SK-N-SH (cell line): ENCODE data around the gene RPL7A. TPM values are rescaled to one million over a fixed set of nuclear protein-coding genes. Genes with fewer than 3 reads are reported as not detected.

Source experiments
- CTCF ChIA-PET: fragments of 300-600, 350-600 bp; formaldehyde crosslinking; extraction: SDS; loops from one replicate; lab custom pipeline; 2021; lab: Yijun Ruan, JAX
- POLR2A ChIA-PET: fragments of 350-600 bp; sonication (Branson Sonifier 250); formaldehyde crosslinking; extraction: SDS; loops from one replicate; lab custom pipeline; 2020; ENCODE audit warnings: antibody characterized with exemption, inconsistent platforms; lab: Yijun Ruan, JAX
- DNase-seq: peaks from one replicate; pipeline ENCODE4 v3.0.0; 2012
- H2AFZ ChIP-seq: fragments of 200-600 bp; sonication (generic); 2 replicates; pipeline ENCODE4 v1.8.1; 2016; ENCODE audit warnings: antibody characterized with exemption, mild to moderate bottlenecking, low read depth
- H3F3A ChIP-seq: fragments of 200-600 bp; sonication (generic); replicated peaks from 2 replicates; pipeline ENCODE3; 2016; ENCODE audit warnings: antibody characterized with exemption, mild to moderate bottlenecking; ENCODE audit not compliant: insufficient read depth
- H3K27ac ChIP-seq, 2 experiments: fragments of 200-500 bp in 1 of 2; fragments of 200-600 bp in 1 of 2; sonication (Bioruptor generic) in 1 of 2; sonication (generic), shearing (Covaris generic) in 1 of 2; 2 replicates each; pipeline versions ENCODE4 v1.5.1 to v1.6.1; 2014 to 2016; ENCODE audit warnings: low read depth in 2 of 2, inconsistent platforms in 1 of 2, low read length in 1 of 2, mild to moderate bottlenecking in 1 of 2, mixed read lengths in 1 of 2
- H3K27me3 ChIP-seq: fragments of 200-600 bp; sonication (generic), shearing (Covaris generic); 2 replicates; pipeline ENCODE4 v1.6.1; 2016; ENCODE audit warnings: mixed run types; ENCODE audit not compliant: insufficient read depth
- H3K36me3 ChIP-seq, 2 experiments: fragments of 200-500 bp in 1 of 2; fragments of 200-600 bp in 1 of 2; sonication (Bioruptor generic) in 1 of 2; sonication (generic) in 1 of 2; replicated peaks in 1 of 2; 2 replicates each; pipeline versions ENCODE3 to v1.5.1; 2014 to 2016; ENCODE audit warnings: low read length in 1 of 2, mild to moderate bottlenecking in 1 of 2; ENCODE audit not compliant: insufficient read depth in 2 of 2, control insufficient read depth in 1 of 2
- H3K4me1 ChIP-seq, 2 experiments: fragments of 200-500 bp in 1 of 2; fragments of 200-600 bp in 1 of 2; sonication (Bioruptor generic) in 1 of 2; sonication (generic), shearing (Covaris generic) in 1 of 2; 2 replicates each; pipeline versions ENCODE4 v1.5.1 to v1.6.1; 2014 to 2016; ENCODE audit warnings: low read depth in 1 of 2, low read length in 1 of 2, mixed run types in 1 of 2; ENCODE audit not compliant: insufficient read depth in 2 of 2, control insufficient read depth in 1 of 2
- H3K4me2 ChIP-seq: fragments of 200-600 bp; sonication (generic), shearing (Covaris generic); 2 replicates; pipeline ENCODE4 v1.6.1; 2017; ENCODE audit warnings: mixed run types
- H3K4me3 ChIP-seq, 2 experiments: fragments of 200-500 bp in 1 of 2; fragments of 200-600 bp in 1 of 2; sonication (Bioruptor generic) in 1 of 2; sonication (generic), shearing (Covaris generic) in 1 of 2; 2 replicates each; pipeline versions ENCODE4 v1.5.1 to v1.8.1; 2014 to 2016; ENCODE audit warnings: low read depth in 2 of 2, inconsistent platforms in 1 of 2, low read length in 1 of 2, mild to moderate bottlenecking in 1 of 2, mixed read lengths in 1 of 2, moderate library complexity in 1 of 2
- H3K79me2 ChIP-seq: fragments of 200-600 bp; sonication (generic); 2 replicates; pipeline ENCODE4 v1.8.1; 2017; ENCODE audit warnings: mild to moderate bottlenecking; ENCODE audit not compliant: insufficient read depth
- H3K9ac ChIP-seq: fragments of 200-600 bp; sonication (generic); 2 replicates; pipeline ENCODE4 v1.6.1; 2017; ENCODE audit warnings: mixed run types
- H3K9me2 ChIP-seq: fragments of 200-600 bp; sonication (generic); 2 replicates; pipeline ENCODE4 v1.6.1; 2017; ENCODE audit warnings: mixed run types
- H3K9me3 ChIP-seq: fragments of 200-600 bp; sonication (generic); 2 replicates; pipeline ENCODE4 v1.6.1; 2017; ENCODE audit warnings: mixed run types, mild to moderate bottlenecking, moderate library complexity
- H4K20me1 ChIP-seq: fragments of 200-600 bp; sonication (generic); 2 replicates; pipeline ENCODE4 v1.6.1; 2017; ENCODE audit warnings: mild to moderate bottlenecking, mixed run types; ENCODE audit not compliant: insufficient read depth
- CHD2 ChIP-seq: fragments of 150-350 bp; IDR thresholded peaks from 2 replicates; pipeline ENCODE4 v1.6.1; 2018; ENCODE audit warnings: low read length; ENCODE audit not compliant: partially characterized antibody
- CTCF ChIP-seq: fragments of 200-600 bp; sonication (generic); IDR thresholded peaks from 2 replicates; pipeline ENCODE4 v1.6.1; 2017; ENCODE audit warnings: antibody characterized with exemption, mild to moderate bottlenecking, moderate library complexity
- GATA2 ChIP-seq: sonication (generic); formaldehyde crosslinking; IDR thresholded peaks from 2 replicates; pipeline ENCODE4 v1.5.0; 2020; ENCODE audit warnings: mild to moderate bottlenecking, missing genetic modification reagents
- JUND ChIP-seq: IDR thresholded peaks from 2 replicates; pipeline ENCODE4 v1.4.0; 2012
- PBX3 ChIP-seq: IDR thresholded peaks from 2 replicates; pipeline ENCODE4; 2012
- RAD21 ChIP-seq: IDR thresholded peaks from 2 replicates; pipeline ENCODE4 v1.6.1; 2012; ENCODE audit warnings: mild to moderate bottlenecking, low read length
- RFX5 ChIP-seq: IDR thresholded peaks from 2 replicates; pipeline ENCODE4 v1.6.1; 2012; ENCODE audit warnings: mild to moderate bottlenecking, improper control_type of control experiment, low read length
- SMC3 ChIP-seq: IDR thresholded peaks from 2 replicates; pipeline ENCODE4 v1.6.1; 2012; ENCODE audit warnings: low read depth, low read length, improper control_type of control experiment
- TAF1 ChIP-seq: IDR thresholded peaks from 2 replicates; pipeline ENCODE4 v1.6.1; 2012; ENCODE audit warnings: low read depth, mild to moderate bottlenecking, low read length, moderate library complexity, borderline replicate concordance
- ZBTB33 ChIP-seq: IDR thresholded peaks from 2 replicates; pipeline ENCODE4 v1.4.0; 2012; ENCODE audit warnings: low read depth, borderline replicate concordance
- WGBS: methylation state at CpG from one replicate; pipeline ENCODE4 v1.1.6; 2017; ENCODE audit warnings: low lambda C conversion rate; 5-methylcytosine and 5-hydroxymethylcytosine counted together
- polyA plus RNA-seq, 3 experiments: library from polyadenylated mRNA; depleted of rRNA; stranded (reverse); fragments of >200 nt; gene quantifications; 2 replicates each; pipeline ENCODE4 v1.2.3, GENCODE V29; 2012

Gene RPL7A
- polyA plus RNA-seq, 1 of the 3 experiments (the other 2 are of a cell fraction), result 4,121 TPM

GRCh38 chr9:133304158-133304470, 43.9 kb upstream of the RPL7A start:
- no peaks in the 10 kb centered on the region for H4K20me1 ChIP-seq
- POLR2A ChIA-PET, result no interaction called here
- H2AFZ ChIP-seq, result no peak overlapping the region
- H3K36me3 ChIP-seq, result no peaks in the 10 kb centered on the region
- no peaks in the 10 kb centered on the region for H3K4me1 ChIP-seq
- H3K4me2 ChIP-seq, result no peak overlapping the region
- H3K79me2 ChIP-seq, result no peaks in the 10 kb centered on the region
- H3K27me3 ChIP-seq, result peaks cover 13% of the 10 kb centered on the region; the same call in 1 of the 2 replicates
- H3K9ac ChIP-seq, result no peak overlapping the region
- H3K4me3 ChIP-seq, result no peak overlapping the region
- H3K27ac ChIP-seq, result no peak overlapping the region
- WGBS, result 41% methylated on average over 6 of the region's 13 CpGs
- H3F3A ChIP-seq, result no peaks in the 10 kb centered on the region
- H3K9me3 ChIP-seq, result no peaks in the 10 kb centered on the region
- TF ChIP-seq RAD21 (no peak), CTCF (no peak), JUND (no peak)
- TF ChIP-seq, all 33 proteins: peak for 0
- no peaks in the 10 kb centered on the region for H3K9me2 ChIP-seq
- DNase-seq, result no peak
- CTCF ChIA-PET, result no interaction called here

- Histone ChIP-seq H3K79me2 (no peaks in the 10 kb centered on the region), H3K4me2 (no peak overlapping the region), H2AFZ (no peak overlapping the region), H3K27me3 (peaks cover 13% of the 10 kb centered on the region; the same call in 1 of the 2 replicates), H3F3A (no peaks in the 10 kb centered on the region), H3K4me3 (no peak overlapping the region), H3K27ac (no peak overlapping the region), H3K9me2 (no peaks in the 10 kb centered on the region)
- TF ChIP-seq SMC3 (no peak), CHD2 (no peak), CTCF (no peak), RFX5 (no peak), ZBTB33 (no peak), GATA2 (no peak), PBX3 (no peak), TAF1 (no peak)
- TF ChIP-seq, all 33 proteins: peak for 0
- Histone ChIP-seq H3K36me3 (no peaks in the 10 kb centered on the region), H3K9ac (no peak overlapping the region), H4K20me1 (no peaks in the 10 kb centered on the region), H3K4me1 (no peaks in the 10 kb centered on the region), H3K9me3 (no peaks in the 10 kb centered on the region)
- POLR2A ChIA-PET, result no interaction called here
- no peak for DNase-seq
- WGBS, result 82% methylated on average over 32 of the region's 38 CpGs
- CTCF ChIA-PET, result no interaction called here
Observed at GRCh38 chr9:133304477-133305377, 43.3 kb upstream of the RPL7A start.
